GM12878 (cell line): ENCODE measurements around the gene NUPR1. TPM values are rescaled to one million over a fixed set of nuclear protein-coding genes. Genes with fewer than 3 reads are reported as not detected.

Experiments used
- ATAC-seq: fragments of 200-7000 bp; cut with Tn5 transposase; 3 replicates; pipeline ENCODE4 v1.9.1; 2020; ENCODE audit warnings: mild to moderate bottlenecking, moderate library complexity
- BruUV-seq: library from RNA; stranded (reverse); fragments of 400-500 nt; replicated peaks from 2 replicates; lab custom pipeline; 2021; lab: Mats Ljungman, UMichigan
- CTCF ChIA-PET: fragments of 300-600 bp; sonication (Branson Sonifier 250); formaldehyde crosslinking; extraction: SDS; loops from one replicate; lab custom pipeline; 2021; ENCODE audit warnings: inconsistent platforms; lab: Yijun Ruan, JAX
- POLR2A ChIA-PET: fragments of 350-600 bp; formaldehyde crosslinking; extraction: SDS; loops from one replicate; lab custom pipeline; 2021; ENCODE audit warnings: inconsistent platforms; lab: Charles Lee
- RAD21 ChIA-PET: fragments of 300-600 bp; sonication (Branson Sonifier 250); formaldehyde crosslinking; loops from one replicate; lab custom pipeline; 2023; ENCODE audit warnings: antibody characterized with exemption; ENCODE audit not compliant: unreplicated experiment; lab: Charles Lee
- SMC1A ChIA-PET: fragments of 300-600 bp; sonication (Branson Sonifier 250); formaldehyde crosslinking; loops from one replicate; lab custom pipeline; 2023; ENCODE audit not compliant: unreplicated experiment, uncharacterized antibody; lab: Charles Lee
- DNase-seq: peaks from one replicate; pipeline ENCODE4 v3.0.0-alpha.2; 2011; ENCODE audit warnings: low read depth, low spot score
- FAIRE-seq: peaks from 3 replicates; lab custom pipeline; 2011; peaks lifted over from hg19 to GRCh38; lab: Jason Lieb, UNC
- H2AFZ ChIP-seq: 2 replicates; pipeline ENCODE4 v1.6.0; 2011; ENCODE audit warnings: low read depth, low read length, control low read depth; ENCODE audit not compliant: control insufficient read depth
- H3K27ac ChIP-seq: 2 replicates; pipeline ENCODE4 v1.5.1; 2011; ENCODE audit warnings: control low read depth; ENCODE audit not compliant: control insufficient read depth, insufficient read depth
- H3K27me3 ChIP-seq, 2 experiments: replicated peaks in 1 of 2; 2 replicates each; pipeline versions ENCODE4 v1.6.0 to v1.6.1; 2011; ENCODE audit warnings: low read length in 1 of 2; ENCODE audit not compliant: control insufficient read depth in 2 of 2, insufficient read depth in 2 of 2
- H3K36me3 ChIP-seq, 2 experiments: 2 replicates each; pipeline ENCODE4 v1.5.1; 2011; ENCODE audit warnings: low read length in 1 of 2; ENCODE audit not compliant: control insufficient read depth in 2 of 2, insufficient read depth in 2 of 2
- H3K4me1 ChIP-seq: 2 replicates; pipeline ENCODE4 v1.6.1; 2011; ENCODE audit warnings: mild to moderate bottlenecking, low read length, moderate library complexity, mixed read lengths; ENCODE audit not compliant: control insufficient read depth, insufficient read depth
- H3K4me2 ChIP-seq: 2 replicates; pipeline ENCODE4 v1.6.0; 2011; ENCODE audit warnings: control low read depth; ENCODE audit not compliant: control insufficient read depth, insufficient read depth
- H3K4me3 ChIP-seq: fragments of 200-600 bp; sonication (generic); 2 replicates; pipeline ENCODE4 v1.5.1; 2016
- H3K79me2 ChIP-seq: 2 replicates; pipeline ENCODE4 v1.6.0; 2011; ENCODE audit warnings: low read length; ENCODE audit not compliant: control insufficient read depth, insufficient read depth
- H3K9ac ChIP-seq: 2 replicates; pipeline ENCODE4 v1.8.0; 2011; ENCODE audit warnings: low read length, control low read depth, mixed read lengths; ENCODE audit not compliant: control insufficient read depth, insufficient read depth
- H3K9me3 ChIP-seq: replicated peaks from 3 replicates; pipeline ENCODE4 v1.5.1; 2011; ENCODE audit warnings: mild to moderate bottlenecking, low read length; ENCODE audit not compliant: control insufficient read depth, insufficient read depth
- H4K20me1 ChIP-seq: 2 replicates; pipeline ENCODE4 v1.6.0; 2011; ENCODE audit not compliant: control insufficient read depth, insufficient read depth
- CBFB ChIP-seq: IDR thresholded peaks from 2 replicates; pipeline ENCODE4 v1.6.1; 2016; ENCODE audit warnings: antibody characterized with exemption, low read depth
- CBX3 ChIP-seq: fragments of 200-600 bp; sonication (generic); IDR thresholded peaks from 2 replicates; pipeline ENCODE4 v1.6.1; 2016; ENCODE audit warnings: low read depth, borderline replicate concordance
- DPF2 ChIP-seq: fragments of 450-650 bp; IDR thresholded peaks from 2 replicates; pipeline ENCODE4 v1.6.1; 2017; ENCODE audit warnings: mild to moderate bottlenecking
- LARP7 ChIP-seq: fragments of 450-650 bp; IDR thresholded peaks from 2 replicates; pipeline ENCODE4 v1.6.1; 2017; ENCODE audit warnings: mild to moderate bottlenecking
- NBN ChIP-seq: fragments of 450-650 bp; IDR thresholded peaks from 2 replicates; pipeline ENCODE4 v1.6.1; 2016
- NFYB ChIP-seq: IDR thresholded peaks from 2 replicates; pipeline ENCODE4 v1.6.1; 2011; ENCODE audit warnings: low read depth, mild to moderate bottlenecking, low read length, improper control_type of control experiment, moderate library complexity; ENCODE audit not compliant: insufficient read depth
- SMARCA5 ChIP-seq: fragments of 450-650 bp; IDR thresholded peaks from 2 replicates; pipeline ENCODE4 v1.6.1; 2017; ENCODE audit warnings: mild to moderate bottlenecking
- SREBF2 ChIP-seq: IDR thresholded peaks from 2 replicates; pipeline ENCODE4 v1.6.1; 2012; ENCODE audit warnings: mild to moderate bottlenecking, low read length
- STAT1 ChIP-seq: fragments of 450-650 bp; conservative IDR thresholded peaks from 2 replicates; pipeline ENCODE4 v1.6.1; 2014; ENCODE audit warnings: antibody characterized with exemption, mild to moderate bottlenecking
- ZNF217 ChIP-seq: fragments of 450-650 bp; IDR thresholded peaks from 2 replicates; pipeline ENCODE4 v1.6.1; 2017; ENCODE audit warnings: antibody characterized with exemption, mild to moderate bottlenecking
- WGBS: methylation state at CpG from one replicate; pipeline ENCODE4 v1.1.6; 2016; ENCODE audit warnings: low lambda C conversion rate; ENCODE audit not compliant: insufficient replicate concordance, insufficient coverage; ENCODE audit errors: missing lambda C conversion rate; 5-methylcytosine and 5-hydroxymethylcytosine counted together
- in situ Hi-C: fragments of 300-500 bp; cut with MboI; formaldehyde crosslinking; loops from 9 replicates; pipeline ENCODE4 v1.14.3; 2018; ENCODE audit warnings: mixed read lengths
- intact Hi-C: fragments of 100-400 bp; cut with micrococcal nuclease; formaldehyde crosslinking; loops from one replicate; pipeline ENCODE4 v1.14.2; 2022; ENCODE audit not compliant: unreplicated experiment
- polyA plus RNA-seq, 11 experiments: library from polyadenylated mRNA; depleted of rRNA in 4 of 11; unstranded in 6 of 11; stranded (reverse) in 5 of 11; fragments of >200 nt; fragmentation: Nextera tagmentation in 4 of 11; fragmentation: Illumina TruSeq in 1 of 11; extraction: Ambion mirVana in 4 of 11; extraction: Trizol in 1 of 11; gene quantifications; 1 replicate in 1 of 11; 2 replicates in 10 of 11; pipeline versions ENCODE4 v1.2.1 to v1.2.3, GENCODE V29; 2011 to 2016; ENCODE audit warnings: inconsistent platforms in 2 of 11, missing spikeins in 2 of 11, low read depth in 1 of 11
- total RNA-seq, 4 experiments: library from RNA; depleted of rRNA in 3 of 4; stranded (reverse); fragments of >200 nt in 3 of 4; fragmentation: Illumina TruSeq in 1 of 4; extraction: Trizol in 1 of 4; gene quantifications; 2 replicates each; pipeline versions ENCODE4 v1.2.1 to v1.2.3, GENCODE V29; 2013 to 2021
- TF ChIP-seq, protein P1 (sequence below): fragments of 450-650 bp; IDR thresholded peaks from 2 replicates; pipeline ENCODE4 v1.6.1; 2017; ENCODE audit warnings: mild to moderate bottlenecking, moderate library complexity

Gene NUPR1
- total and polyA plus RNA-seq, 10 of the 15 experiments (the other 5 are each of a cell fraction or from before 2014, with no cell fraction given): 0.04 to 0.78 (median 0.17) TPM; not detected in 2

DNA sequence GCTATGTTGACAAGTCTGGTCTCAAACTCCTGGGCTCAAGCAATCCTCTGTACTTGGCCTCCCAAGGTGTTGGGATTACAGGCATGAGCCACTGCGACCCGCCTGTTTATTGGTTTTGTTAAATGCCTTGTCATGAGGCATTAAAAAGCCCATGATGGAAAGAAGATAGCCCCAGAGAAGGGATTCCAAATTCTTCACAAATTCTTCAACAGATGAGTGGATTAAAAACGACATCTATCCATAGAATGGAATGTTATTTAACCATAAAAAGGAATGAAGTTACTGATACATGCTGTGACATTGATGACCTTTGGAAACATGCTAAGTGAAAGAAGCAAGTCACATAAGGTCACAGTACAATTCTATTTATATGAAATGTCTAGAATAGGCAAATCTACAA is 19.7 kb upstream of the NUPR1 start:
- no peaks in the 10 kb centered on the region; the same call in 2 of the 3 replicates for H3K9me3 ChIP-seq
- WGBS: 94% methylated on average over 3 of the region's 3 CpGs
- peaks cover 17% of the 10 kb centered on the region for H3K4me1 ChIP-seq
- H4K20me1 ChIP-seq: no peaks in the 10 kb centered on the region
- TF ChIP-seq SREBF2 (no peak), DPF2 (no peak), CBX3 (no peak), SMARCA5 (no peak), NBN (no peak), STAT1 (no peak), ZNF217 (no peak), LARP7 (no peak), CBFB (no peak), NFYB (no peak)
- TF ChIP-seq, protein P1, sequence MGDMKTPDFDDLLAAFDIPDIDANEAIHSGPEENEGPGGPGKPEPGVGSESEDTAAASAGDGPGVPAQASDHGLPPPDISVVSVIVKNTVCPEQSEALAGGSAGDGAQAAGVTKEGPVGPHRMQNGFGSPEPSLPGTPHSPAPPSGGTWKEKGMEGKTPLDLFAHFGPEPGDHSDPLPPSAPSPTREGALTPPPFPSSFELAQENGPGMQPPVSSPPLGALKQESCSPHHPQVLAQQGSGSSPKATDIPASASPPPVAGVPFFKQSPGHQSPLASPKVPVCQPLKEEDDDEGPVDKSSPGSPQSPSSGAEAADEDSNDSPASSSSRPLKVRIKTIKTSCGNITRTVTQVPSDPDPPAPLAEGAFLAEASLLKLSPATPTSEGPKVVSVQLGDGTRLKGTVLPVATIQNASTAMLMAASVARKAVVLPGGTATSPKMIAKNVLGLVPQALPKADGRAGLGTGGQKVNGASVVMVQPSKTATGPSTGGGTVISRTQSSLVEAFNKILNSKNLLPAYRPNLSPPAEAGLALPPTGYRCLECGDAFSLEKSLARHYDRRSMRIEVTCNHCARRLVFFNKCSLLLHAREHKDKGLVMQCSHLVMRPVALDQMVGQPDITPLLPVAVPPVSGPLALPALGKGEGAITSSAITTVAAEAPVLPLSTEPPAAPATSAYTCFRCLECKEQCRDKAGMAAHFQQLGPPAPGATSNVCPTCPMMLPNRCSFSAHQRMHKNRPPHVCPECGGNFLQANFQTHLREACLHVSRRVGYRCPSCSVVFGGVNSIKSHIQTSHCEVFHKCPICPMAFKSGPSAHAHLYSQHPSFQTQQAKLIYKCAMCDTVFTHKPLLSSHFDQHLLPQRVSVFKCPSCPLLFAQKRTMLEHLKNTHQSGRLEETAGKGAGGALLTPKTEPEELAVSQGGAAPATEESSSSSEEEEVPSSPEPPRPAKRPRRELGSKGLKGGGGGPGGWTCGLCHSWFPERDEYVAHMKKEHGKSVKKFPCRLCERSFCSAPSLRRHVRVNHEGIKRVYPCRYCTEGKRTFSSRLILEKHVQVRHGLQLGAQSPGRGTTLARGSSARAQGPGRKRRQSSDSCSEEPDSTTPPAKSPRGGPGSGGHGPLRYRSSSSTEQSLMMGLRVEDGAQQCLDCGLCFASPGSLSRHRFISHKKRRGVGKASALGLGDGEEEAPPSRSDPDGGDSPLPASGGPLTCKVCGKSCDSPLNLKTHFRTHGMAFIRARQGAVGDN: no peak
- ChIA-PET RAD21 (no interaction called here), CTCF (interaction anchor here (1.6 kb wide), 1 partner anchor 11 kb away, joined by 5 read pairs; no protein-coding TSS in a partner anchor), SMC1A (interaction anchor here (1.5 kb wide), 1 partner anchor 58 kb away, joined by 3 read pairs; no protein-coding TSS in a partner anchor), POLR2A (no interaction called here)
- in situ Hi-C loops (no loop called here), intact Hi-C loops (no loop called here)
- H3K4me2 ChIP-seq: no peak overlapping the region
- no peaks in the 10 kb centered on the region for H3K27me3 ChIP-seq
- no peaks in the 10 kb centered on the region for H3K36me3 ChIP-seq
- peaks cover 4% of the 10 kb centered on the region for H3K79me2 ChIP-seq
- FAIRE-seq: no peak
- no peak overlapping the region for H3K27ac ChIP-seq
- no peak overlapping the region for H2AFZ ChIP-seq
- ATAC-seq: no peak
- no TSS peak for BruUV-seq
- no peak for DNase-seq
- no peak overlapping the region for H3K9ac ChIP-seq
- no peak overlapping the region for H3K4me3 ChIP-seq
